SK-N-SH (cell line): Measurements from ENCODE around the gene ADCY4. TPM values are rescaled to one million over a fixed set of nuclear protein-coding genes. Genes with fewer than 3 reads are reported as not detected.

Source experiments
- CTCF ChIA-PET: fragments of 300-600, 350-600 bp; formaldehyde crosslinking; extraction: SDS; loops from one replicate; lab custom pipeline; 2021; lab: Yijun Ruan, JAX
- POLR2A ChIA-PET: fragments of 350-600 bp; sonication (Branson Sonifier 250); formaldehyde crosslinking; extraction: SDS; loops from one replicate; lab custom pipeline; 2020; ENCODE audit warnings: antibody characterized with exemption, inconsistent platforms; lab: Yijun Ruan, JAX
- DNase-seq: peaks from one replicate; pipeline ENCODE4 v3.0.0; 2012
- H2AFZ ChIP-seq: fragments of 200-600 bp; sonication (generic); 2 replicates; pipeline ENCODE4 v1.8.1; 2016; ENCODE audit warnings: antibody characterized with exemption, mild to moderate bottlenecking, low read depth
- H3F3A ChIP-seq: fragments of 200-600 bp; sonication (generic); replicated peaks from 2 replicates; pipeline ENCODE3; 2016; ENCODE audit warnings: antibody characterized with exemption, mild to moderate bottlenecking; ENCODE audit not compliant: insufficient read depth
- H3K27ac ChIP-seq, 2 experiments: fragments of 200-500 bp in 1 of 2; fragments of 200-600 bp in 1 of 2; sonication (Bioruptor generic) in 1 of 2; sonication (generic), shearing (Covaris generic) in 1 of 2; 2 replicates each; pipeline versions ENCODE4 v1.5.1 to v1.6.1; 2014 to 2016; ENCODE audit warnings: low read depth in 2 of 2, inconsistent platforms in 1 of 2, low read length in 1 of 2, mild to moderate bottlenecking in 1 of 2, mixed read lengths in 1 of 2
- H3K27me3 ChIP-seq: fragments of 200-600 bp; sonication (generic), shearing (Covaris generic); 2 replicates; pipeline ENCODE4 v1.6.1; 2016; ENCODE audit warnings: mixed run types; ENCODE audit not compliant: insufficient read depth
- H3K36me3 ChIP-seq, 2 experiments: fragments of 200-500 bp in 1 of 2; fragments of 200-600 bp in 1 of 2; sonication (Bioruptor generic) in 1 of 2; sonication (generic) in 1 of 2; replicated peaks in 1 of 2; 2 replicates each; pipeline versions ENCODE3 to v1.5.1; 2014 to 2016; ENCODE audit warnings: low read length in 1 of 2, mild to moderate bottlenecking in 1 of 2; ENCODE audit not compliant: insufficient read depth in 2 of 2, control insufficient read depth in 1 of 2
- H3K4me1 ChIP-seq, 2 experiments: fragments of 200-500 bp in 1 of 2; fragments of 200-600 bp in 1 of 2; sonication (Bioruptor generic) in 1 of 2; sonication (generic), shearing (Covaris generic) in 1 of 2; 2 replicates each; pipeline versions ENCODE4 v1.5.1 to v1.6.1; 2014 to 2016; ENCODE audit warnings: low read depth in 1 of 2, low read length in 1 of 2, mixed run types in 1 of 2; ENCODE audit not compliant: insufficient read depth in 2 of 2, control insufficient read depth in 1 of 2
- H3K4me2 ChIP-seq: fragments of 200-600 bp; sonication (generic), shearing (Covaris generic); 2 replicates; pipeline ENCODE4 v1.6.1; 2017; ENCODE audit warnings: mixed run types
- H3K4me3 ChIP-seq, 2 experiments: fragments of 200-500 bp in 1 of 2; fragments of 200-600 bp in 1 of 2; sonication (Bioruptor generic) in 1 of 2; sonication (generic), shearing (Covaris generic) in 1 of 2; 2 replicates each; pipeline versions ENCODE4 v1.5.1 to v1.8.1; 2014 to 2016; ENCODE audit warnings: low read depth in 2 of 2, inconsistent platforms in 1 of 2, low read length in 1 of 2, mild to moderate bottlenecking in 1 of 2, mixed read lengths in 1 of 2, moderate library complexity in 1 of 2
- H3K79me2 ChIP-seq: fragments of 200-600 bp; sonication (generic); 2 replicates; pipeline ENCODE4 v1.8.1; 2017; ENCODE audit warnings: mild to moderate bottlenecking; ENCODE audit not compliant: insufficient read depth
- H3K9ac ChIP-seq: fragments of 200-600 bp; sonication (generic); 2 replicates; pipeline ENCODE4 v1.6.1; 2017; ENCODE audit warnings: mixed run types
- H3K9me2 ChIP-seq: fragments of 200-600 bp; sonication (generic); 2 replicates; pipeline ENCODE4 v1.6.1; 2017; ENCODE audit warnings: mixed run types
- H3K9me3 ChIP-seq: fragments of 200-600 bp; sonication (generic); 2 replicates; pipeline ENCODE4 v1.6.1; 2017; ENCODE audit warnings: mixed run types, mild to moderate bottlenecking, moderate library complexity
- H4K20me1 ChIP-seq: fragments of 200-600 bp; sonication (generic); 2 replicates; pipeline ENCODE4 v1.6.1; 2017; ENCODE audit warnings: mild to moderate bottlenecking, mixed run types; ENCODE audit not compliant: insufficient read depth
- CTCF ChIP-seq: fragments of 200-600 bp; sonication (generic); IDR thresholded peaks from 2 replicates; pipeline ENCODE4 v1.6.1; 2017; ENCODE audit warnings: antibody characterized with exemption, mild to moderate bottlenecking, moderate library complexity
- EZH2phosphoT487 ChIP-seq: fragments of 200-600 bp; sonication (generic); IDR thresholded peaks from 2 replicates; pipeline ENCODE4 v1.6.1; 2017; ENCODE audit warnings: low read depth, mixed run types, mild to moderate bottlenecking, antibody characterized with exemption, moderate library complexity, borderline replicate concordance
- FOXM1 ChIP-seq: IDR thresholded peaks from 2 replicates; pipeline ENCODE4 v1.4.0; 2012; ENCODE audit warnings: low read depth, mild to moderate bottlenecking
- MAX ChIP-seq: IDR thresholded peaks from 2 replicates; pipeline ENCODE4 v1.4.0; 2012; ENCODE audit warnings: low read depth
- NFIC ChIP-seq: IDR thresholded peaks from 2 replicates; pipeline ENCODE4 v1.4.0; 2012; ENCODE audit warnings: borderline replicate concordance
- RFX5 ChIP-seq: IDR thresholded peaks from 2 replicates; pipeline ENCODE4 v1.6.1; 2012; ENCODE audit warnings: mild to moderate bottlenecking, improper control_type of control experiment, low read length
- SIN3A ChIP-seq: IDR thresholded peaks from 2 replicates; pipeline ENCODE4 v1.6.1; 2012; ENCODE audit warnings: low read depth, mild to moderate bottlenecking, low read length, moderate library complexity, borderline replicate concordance
- SMC3 ChIP-seq: IDR thresholded peaks from 2 replicates; pipeline ENCODE4 v1.6.1; 2012; ENCODE audit warnings: low read depth, low read length, improper control_type of control experiment
- TCF12 ChIP-seq: IDR thresholded peaks from 2 replicates; pipeline ENCODE4 v1.4.0; 2012
- TEAD4 ChIP-seq: IDR thresholded peaks from 2 replicates; pipeline ENCODE4 v1.4.0; 2012; ENCODE audit warnings: mild to moderate bottlenecking, borderline replicate concordance; ENCODE audit not compliant: insufficient read depth
- USF1 ChIP-seq: IDR thresholded peaks from 2 replicates; pipeline ENCODE4 v1.4.0; 2012; ENCODE audit warnings: low read depth, borderline replicate concordance
- YY1 ChIP-seq: IDR thresholded peaks from 2 replicates; pipeline ENCODE4 v1.4.0; 2012; ENCODE audit warnings: low read depth, mild to moderate bottlenecking
- WGBS: methylation state at CpG from one replicate; pipeline ENCODE4 v1.1.6; 2017; ENCODE audit warnings: low lambda C conversion rate; 5-methylcytosine and 5-hydroxymethylcytosine counted together
- polyA plus RNA-seq, 3 experiments: library from polyadenylated mRNA; depleted of rRNA; stranded (reverse); fragments of >200 nt; gene quantifications; 2 replicates each; pipeline ENCODE4 v1.2.3, GENCODE V29; 2012
- TF ChIP-seq, protein P1 (sequence below): IDR thresholded peaks from 2 replicates; pipeline ENCODE4; 2012

ADCY4 gene
- polyA plus RNA-seq, 1 of the 3 experiments (the other 2 are of a cell fraction) = 0.08 TPM

GRCh38 chr14:24274101-24274543, 60.7 kb downstream of the ADCY4 start:
- H3K27ac ChIP-seq = no peak overlapping the region
- no peak overlapping the region for H3K4me3 ChIP-seq
- peaks cover 0 to 3% of the 10 kb centered on the region in 2 experiments for H3K36me3 ChIP-seq
- no peak overlapping the region for H3K9ac ChIP-seq
- no peaks in the 10 kb centered on the region for H3F3A ChIP-seq
- TF ChIP-seq MAX (no peak), USF1 (no peak), YY1 (no peak), TCF12 (no peak), EZH2phosphoT487 (no peak), FOXM1 (no peak), CTCF (no peak), TEAD4 (no peak), SMC3 (no peak), RFX5 (no peak), NFIC (no peak), SIN3A (no peak)
- TF ChIP-seq, protein P1, sequence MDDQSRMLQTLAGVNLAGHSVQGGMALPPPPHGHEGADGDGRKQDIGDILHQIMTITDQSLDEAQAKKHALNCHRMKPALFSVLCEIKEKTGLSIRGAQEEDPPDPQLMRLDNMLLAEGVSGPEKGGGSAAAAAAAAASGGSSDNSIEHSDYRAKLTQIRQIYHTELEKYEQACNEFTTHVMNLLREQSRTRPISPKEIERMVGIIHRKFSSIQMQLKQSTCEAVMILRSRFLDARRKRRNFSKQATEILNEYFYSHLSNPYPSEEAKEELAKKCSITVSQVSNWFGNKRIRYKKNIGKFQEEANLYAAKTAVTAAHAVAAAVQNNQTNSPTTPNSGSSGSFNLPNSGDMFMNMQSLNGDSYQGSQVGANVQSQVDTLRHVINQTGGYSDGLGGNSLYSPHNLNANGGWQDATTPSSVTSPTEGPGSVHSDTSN = no peak
- no peak overlapping the region for H2AFZ ChIP-seq
- H3K4me1 ChIP-seq = peaks cover 6 to 12% of the 10 kb centered on the region in 2 experiments; a peak in 2 of 4 replicates
- H3K27me3 ChIP-seq = no peaks in the 10 kb centered on the region
- H3K4me2 ChIP-seq = no peak overlapping the region
- no peak for DNase-seq
- no peaks in the 10 kb centered on the region for H3K9me3 ChIP-seq
- no peaks in the 10 kb centered on the region for H4K20me1 ChIP-seq
- ChIA-PET CTCF (interaction anchor here (1.0 to 3.0 kb wide), 3 partner anchors 22 to 31 kb away, joined by 6 to 14 read pairs (median 11); partner anchors contain the start of gene TINF2), POLR2A (interaction anchor here (0.6 kb wide), 1 partner anchor 35 kb away, joined by 5 read pairs; no protein-coding TSS in a partner anchor)
- no peaks in the 10 kb centered on the region for H3K9me2 ChIP-seq
- WGBS = 97% methylated on average over 3 of the region's 3 CpGs
- no peaks in the 10 kb centered on the region; the same call in 1 of the 2 replicates for H3K79me2 ChIP-seq
